GM12878 (cell line): ENCODE results near the gene ASB10. TPM values are rescaled to one million over a fixed set of nuclear protein-coding genes. Genes with fewer than 3 reads are reported as not detected.

Experiments
- ATAC-seq: fragments of 200-7000 bp; cut with Tn5 transposase; 3 replicates; pipeline ENCODE4 v1.9.1; 2020; ENCODE audit warnings: mild to moderate bottlenecking, moderate library complexity
- BruUV-seq: library from RNA; stranded (reverse); fragments of 400-500 nt; replicated peaks from 2 replicates; lab custom pipeline; 2021; lab: Mats Ljungman, UMichigan
- CTCF ChIA-PET: fragments of 300-600 bp; sonication (Branson Sonifier 250); formaldehyde crosslinking; extraction: SDS; loops from one replicate; lab custom pipeline; 2021; ENCODE audit warnings: inconsistent platforms; lab: Yijun Ruan, JAX
- POLR2A ChIA-PET: fragments of 350-600 bp; formaldehyde crosslinking; extraction: SDS; loops from one replicate; lab custom pipeline; 2021; ENCODE audit warnings: inconsistent platforms; lab: Charles Lee
- RAD21 ChIA-PET: fragments of 300-600 bp; sonication (Branson Sonifier 250); formaldehyde crosslinking; loops from one replicate; lab custom pipeline; 2023; ENCODE audit warnings: antibody characterized with exemption; ENCODE audit not compliant: unreplicated experiment; lab: Charles Lee
- SMC1A ChIA-PET: fragments of 300-600 bp; sonication (Branson Sonifier 250); formaldehyde crosslinking; loops from one replicate; lab custom pipeline; 2023; ENCODE audit not compliant: unreplicated experiment, uncharacterized antibody; lab: Charles Lee
- DNase-seq: peaks from one replicate; pipeline ENCODE4 v3.0.0-alpha.2; 2011; ENCODE audit warnings: low read depth, low spot score
- FAIRE-seq: peaks from 3 replicates; lab custom pipeline; 2011; peaks lifted over from hg19 to GRCh38; lab: Jason Lieb, UNC
- H2AFZ ChIP-seq: 2 replicates; pipeline ENCODE4 v1.6.0; 2011; ENCODE audit warnings: low read depth, low read length, control low read depth; ENCODE audit not compliant: control insufficient read depth
- H3K27ac ChIP-seq: 2 replicates; pipeline ENCODE4 v1.5.1; 2011; ENCODE audit warnings: control low read depth; ENCODE audit not compliant: control insufficient read depth, insufficient read depth
- H3K27me3 ChIP-seq, 2 experiments: replicated peaks in 1 of 2; 2 replicates each; pipeline versions ENCODE4 v1.6.0 to v1.6.1; 2011; ENCODE audit warnings: low read length in 1 of 2; ENCODE audit not compliant: control insufficient read depth in 2 of 2, insufficient read depth in 2 of 2
- H3K36me3 ChIP-seq, 2 experiments: 2 replicates each; pipeline ENCODE4 v1.5.1; 2011; ENCODE audit warnings: low read length in 1 of 2; ENCODE audit not compliant: control insufficient read depth in 2 of 2, insufficient read depth in 2 of 2
- H3K4me1 ChIP-seq: 2 replicates; pipeline ENCODE4 v1.6.1; 2011; ENCODE audit warnings: mild to moderate bottlenecking, low read length, moderate library complexity, mixed read lengths; ENCODE audit not compliant: control insufficient read depth, insufficient read depth
- H3K4me2 ChIP-seq: 2 replicates; pipeline ENCODE4 v1.6.0; 2011; ENCODE audit warnings: control low read depth; ENCODE audit not compliant: control insufficient read depth, insufficient read depth
- H3K4me3 ChIP-seq: fragments of 200-600 bp; sonication (generic); 2 replicates; pipeline ENCODE4 v1.5.1; 2016
- H3K79me2 ChIP-seq: 2 replicates; pipeline ENCODE4 v1.6.0; 2011; ENCODE audit warnings: low read length; ENCODE audit not compliant: control insufficient read depth, insufficient read depth
- H3K9ac ChIP-seq: 2 replicates; pipeline ENCODE4 v1.8.0; 2011; ENCODE audit warnings: low read length, control low read depth, mixed read lengths; ENCODE audit not compliant: control insufficient read depth, insufficient read depth
- H3K9me3 ChIP-seq: replicated peaks from 3 replicates; pipeline ENCODE4 v1.5.1; 2011; ENCODE audit warnings: mild to moderate bottlenecking, low read length; ENCODE audit not compliant: control insufficient read depth, insufficient read depth
- H4K20me1 ChIP-seq: 2 replicates; pipeline ENCODE4 v1.6.0; 2011; ENCODE audit not compliant: control insufficient read depth, insufficient read depth
- ATF2 ChIP-seq: IDR thresholded peaks from 2 replicates; pipeline ENCODE4 v1.6.1; 2012; ENCODE audit warnings: low read length, inconsistent platforms
- FOXK2 ChIP-seq: fragments of 450-650 bp; IDR thresholded peaks from 2 replicates; pipeline ENCODE4 v1.6.1; 2017; ENCODE audit warnings: mild to moderate bottlenecking, moderate library complexity
- GATAD2B ChIP-seq: fragments of 450-650 bp; conservative IDR thresholded peaks from 2 replicates; pipeline ENCODE4 v1.6.1; 2017; ENCODE audit warnings: low read depth, mild to moderate bottlenecking, moderate library complexity
- IKZF2 ChIP-seq, 2 experiments: fragments of 450-650 bp; IDR thresholded peaks; 2 replicates each; pipeline ENCODE4 v1.6.1; 2017; ENCODE audit warnings: mild to moderate bottlenecking in 2 of 2, moderate library complexity in 2 of 2
- MTA2 ChIP-seq: fragments of 450-650 bp; IDR thresholded peaks from 2 replicates; pipeline ENCODE4 v1.6.1; 2016; ENCODE audit warnings: low read depth, mild to moderate bottlenecking, moderate library complexity
- MYB ChIP-seq: fragments of 150-350 bp; IDR thresholded peaks from 2 replicates; pipeline ENCODE4 v1.6.1; 2014; ENCODE audit warnings: mild to moderate bottlenecking, low read depth, low read length, borderline replicate concordance
- SREBF2 ChIP-seq: IDR thresholded peaks from 2 replicates; pipeline ENCODE4 v1.6.1; 2012; ENCODE audit warnings: mild to moderate bottlenecking, low read length
- WGBS: methylation state at CpG from one replicate; pipeline ENCODE4 v1.1.6; 2016; ENCODE audit warnings: low lambda C conversion rate; ENCODE audit not compliant: insufficient replicate concordance, insufficient coverage; ENCODE audit errors: missing lambda C conversion rate; 5-methylcytosine and 5-hydroxymethylcytosine counted together
- in situ Hi-C: fragments of 300-500 bp; cut with MboI; formaldehyde crosslinking; loops from 9 replicates; pipeline ENCODE4 v1.14.3; 2018; ENCODE audit warnings: mixed read lengths
- intact Hi-C: fragments of 100-400 bp; cut with micrococcal nuclease; formaldehyde crosslinking; loops from one replicate; pipeline ENCODE4 v1.14.2; 2022; ENCODE audit not compliant: unreplicated experiment
- polyA plus RNA-seq, 11 experiments: library from polyadenylated mRNA; depleted of rRNA in 4 of 11; unstranded in 6 of 11; stranded (reverse) in 5 of 11; fragments of >200 nt; fragmentation: Nextera tagmentation in 4 of 11; fragmentation: Illumina TruSeq in 1 of 11; extraction: Ambion mirVana in 4 of 11; extraction: Trizol in 1 of 11; gene quantifications; 1 replicate in 1 of 11; 2 replicates in 10 of 11; pipeline versions ENCODE4 v1.2.1 to v1.2.3, GENCODE V29; 2011 to 2016; ENCODE audit warnings: inconsistent platforms in 2 of 11, missing spikeins in 2 of 11, low read depth in 1 of 11
- total RNA-seq, 4 experiments: library from RNA; depleted of rRNA in 3 of 4; stranded (reverse); fragments of >200 nt in 3 of 4; fragmentation: Illumina TruSeq in 1 of 4; extraction: Trizol in 1 of 4; gene quantifications; 2 replicates each; pipeline versions ENCODE4 v1.2.1 to v1.2.3, GENCODE V29; 2013 to 2021

The ASB10 gene
- total and polyA plus RNA-seq, 10 of the 15 experiments (the other 5 are each of a cell fraction or from before 2014, with no cell fraction given): not detected

- TF ChIP-seq ATF2: no peak
- TF ChIP-seq SREBF2: no peak
Observed at GRCh38 chr7:151141311-151141854, 45.7 kb downstream of the ASB10 start (continued).

- no TSS peak for BruUV-seq
- H3K9ac ChIP-seq: no peak overlapping the region
- intact Hi-C loops: no loop called here
- H3K36me3 ChIP-seq: peaks cover 2% of the 10 kb centered on the region in 2 experiments; a peak in 3 of 4 replicates
- no peak overlapping the region for H3K27ac ChIP-seq
- H2AFZ ChIP-seq: no peak overlapping the region
- ChIA-PET RAD21 (no interaction called here), CTCF (no interaction called here), POLR2A (no interaction called here), SMC1A (no interaction called here)
- no peak for ATAC-seq
- H3K4me1 ChIP-seq: no peaks in the 10 kb centered on the region
- WGBS: 90% methylated on average over 6 of the region's 7 CpGs
- in situ Hi-C loops: no loop called here
- no peaks in the 10 kb centered on the region for H3K27me3 ChIP-seq
- no peak overlapping the region for H3K4me3 ChIP-seq
- DNase-seq: no peak
- no peak for FAIRE-seq
- no peaks in the 10 kb centered on the region for H4K20me1 ChIP-seq
- no peak overlapping the region for H3K4me2 ChIP-seq
- no peaks in the 10 kb centered on the region for H3K9me3 ChIP-seq
- no peaks in the 10 kb centered on the region for H3K79me2 ChIP-seq
- TF ChIP-seq MYB (no peak), FOXK2 (no peak), MTA2 (no peak), IKZF2 (IDR thresholded peaks at IDR 0.05) (no peak), GATAD2B (no peak)
Observed at GRCh38 chr7:151140826-151141225, 46.2 kb downstream of the ASB10 start.
